ENCODE results near the gene ALKBH2.

GRCh38 chr12:109074866-109075265 lies 18.4 kb downstream of the ALKBH2 start:
- no peak for TF ChIP-seq CTCF (IDR thresholded peaks at IDR 0.05; ENCODE audit: low read depth, low read length, poor library complexity, severe bottlenecking)
- TF ChIP-seq EZH2phosphoT487 (IDR thresholded peaks at IDR 0.05; ENCODE audit: borderline replicate concordance, low read length), result no peak
